ENCODE measurements around the gene ARL5C. TPM values are rescaled to one million over a fixed set of nuclear protein-coding genes. Genes with fewer than 3 reads are reported as not detected.
A peak's percentile ranks its signal among the peaks of the same experiment; 100 is the strongest.

ARL5C gene
- total and polyA plus RNA-seq, 4 experiments from 2014 or later, result not detected

DNA sequence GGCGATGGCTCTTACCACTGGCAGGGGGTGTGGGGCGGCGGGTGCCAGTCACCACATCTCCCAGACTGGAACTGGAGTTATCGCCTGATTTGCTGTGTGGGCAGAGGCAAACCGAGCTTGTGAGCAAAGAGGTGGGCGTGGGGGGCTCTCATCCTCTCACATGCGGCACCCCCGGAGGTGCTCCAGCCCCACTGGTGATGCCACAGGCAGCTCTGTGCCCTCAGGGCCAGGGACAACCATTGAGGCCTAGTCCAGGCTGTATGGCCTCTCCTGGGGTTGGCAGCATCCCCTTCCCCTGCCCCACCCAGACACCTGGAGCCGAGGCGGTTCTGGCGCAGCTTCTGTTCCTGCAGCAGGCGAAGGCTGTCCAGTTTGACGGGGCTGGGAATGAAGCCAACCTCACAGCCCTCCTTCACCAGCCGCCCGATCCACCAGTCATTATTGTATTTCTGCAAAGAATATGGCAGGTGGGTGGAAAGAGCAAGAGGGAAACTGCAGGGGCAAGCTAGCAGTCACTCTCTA is 20.6 kb upstream of the ARL5C start:
- CTCF ChIA-PET (ENCODE audit: partially characterized antibody), result interaction anchor here (0.7 to 1.7 kb wide), 6 partner anchors 8 to 22 kb away, joined by 3 to 10 read pairs (median 4); no protein-coding TSS in a partner anchor
- Histone ChIP-seq H3K27ac (ENCODE audit: low read depth, low read length) (no peak overlapping the region), H3K27me3 (ENCODE audit: insufficient read depth, low read length) (no peaks in the 10 kb centered on the region), H3K9me3 (ENCODE audit: control insufficient read depth in 1 of 2, low read length in 2 of 2) (no peaks in the 10 kb centered on the region), H3K4me3 (ENCODE audit: low read length in 2 of 2) (no peak overlapping the region), H3K36me3 (ENCODE audit: insufficient read depth, low read length) (peaks cover 33% of the 10 kb centered on the region), H3K4me1 (ENCODE audit: insufficient read depth, low read length) (no peaks in the 10 kb centered on the region)
- Mint-ChIP-seq H3K27ac (no peak overlapping the region), H3K27me3 (no peaks in the 10 kb centered on the region), H3K36me3 (peaks cover 13 to 40% of the 10 kb centered on the region in 2 donors), H3K9me3 (no peaks in the 10 kb centered on the region), H3K4me1 (no peaks in the 10 kb centered on the region), H3K4me3 (no peak overlapping the region)
- intact Hi-C loops (cut with micrococcal nuclease), result no loop called here
- POLR2A ChIA-PET (ENCODE audit: partially characterized antibody), result no interaction called here
- no peak for DNase-seq

DNA sequence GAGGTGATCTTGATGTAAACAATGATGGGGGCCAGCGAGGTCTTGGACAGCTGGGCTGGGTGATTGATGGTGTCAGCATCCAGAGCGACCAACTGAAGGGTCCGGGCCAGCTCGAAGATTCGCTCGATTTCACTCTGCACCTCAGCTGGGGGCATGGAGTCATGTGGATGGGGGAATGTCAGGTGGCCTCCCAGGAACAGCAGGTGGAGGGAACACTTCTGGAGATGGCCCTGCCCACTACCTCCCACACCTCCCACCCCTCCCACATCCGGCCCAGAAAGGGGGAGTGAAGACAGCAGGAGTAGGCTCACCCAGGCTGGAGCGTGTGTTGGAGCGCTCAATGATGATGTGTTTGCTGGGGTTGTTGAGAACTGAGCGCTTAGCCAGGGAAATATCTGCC is 17.8 kb upstream of the ARL5C start:
- Histone ChIP-seq H3K4me3 (ENCODE audit: low read length in 2 of 2) (no peak overlapping the region), H3K27me3 (ENCODE audit: insufficient read depth, low read length) (no peaks in the 10 kb centered on the region), H3K9me3 (ENCODE audit: control insufficient read depth in 1 of 2, low read length in 2 of 2) (no peaks in the 10 kb centered on the region), H3K36me3 (ENCODE audit: insufficient read depth, low read length) (peaks cover 33% of the 10 kb centered on the region), H3K27ac (ENCODE audit: low read depth, low read length) (no peak overlapping the region), H3K4me1 (ENCODE audit: insufficient read depth, low read length) (no peaks in the 10 kb centered on the region)
- intact Hi-C loops (cut with micrococcal nuclease), result no loop called here
- no peaks in the 10 kb centered on the region for H3K9me3 Mint-ChIP-seq
- POLR2A ChIA-PET (ENCODE audit: partially characterized antibody), result interaction anchor here (1.0 kb wide), 1 partner anchor 11 kb away, joined by 4 read pairs; no protein-coding TSS in a partner anchor
- H3K4me3 Mint-ChIP-seq, result no peak overlapping the region
- no peak for DNase-seq
- H3K27ac Mint-ChIP-seq, result no peak overlapping the region
- H3K27me3 Mint-ChIP-seq, result no peaks in the 10 kb centered on the region
- H3K4me1 Mint-ChIP-seq, result no peaks in the 10 kb centered on the region
- peaks cover 13 to 39% of the 10 kb centered on the region in 2 donors for H3K36me3 Mint-ChIP-seq
- CTCF ChIA-PET (ENCODE audit: partially characterized antibody), result interaction anchor here (0.8 to 2.1 kb wide), 4 partner anchors 9 to 53 kb away, joined by 3 to 14 read pairs (median 4); no protein-coding TSS in a partner anchor

DNA sequence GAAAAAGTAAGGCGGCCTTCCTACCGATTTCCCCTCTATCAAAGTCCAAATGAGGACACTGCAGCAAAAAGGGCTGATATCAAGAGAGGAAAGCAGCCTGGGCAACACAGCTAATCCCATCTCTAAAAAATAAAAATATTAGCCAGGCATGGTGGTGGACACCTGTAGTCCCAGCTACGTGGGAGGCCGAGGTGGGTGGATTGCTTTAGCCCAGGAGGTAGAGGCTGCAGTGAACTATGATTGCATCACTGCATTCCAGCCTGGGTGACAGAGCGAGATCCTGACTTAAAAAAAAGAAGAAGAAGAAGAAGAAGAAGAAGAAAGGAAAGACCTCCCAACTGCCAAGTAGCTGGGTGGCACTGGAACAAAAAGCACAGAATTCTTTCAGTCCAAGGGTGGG is 17.1 kb upstream of the ARL5C start:
- Mint-ChIP-seq H3K4me3 (no peak overlapping the region), H3K4me1 (no peaks in the 10 kb centered on the region), H3K36me3 (peaks cover 14 to 42% of the 10 kb centered on the region in 2 donors), H3K9me3 (no peaks in the 10 kb centered on the region), H3K27ac (peak overlapping the region in 1 of 7 donors; percentile 15), H3K27me3 (no peaks in the 10 kb centered on the region)
- Histone ChIP-seq H3K27ac (ENCODE audit: low read depth, low read length) (no peak overlapping the region), H3K4me1 (ENCODE audit: insufficient read depth, low read length) (no peaks in the 10 kb centered on the region), H3K36me3 (ENCODE audit: insufficient read depth, low read length) (peaks cover 33% of the 10 kb centered on the region), H3K4me3 (ENCODE audit: low read length in 2 of 2) (no peak overlapping the region), H3K9me3 (ENCODE audit: control insufficient read depth in 1 of 2, low read length in 2 of 2) (no peaks in the 10 kb centered on the region), H3K27me3 (ENCODE audit: insufficient read depth, low read length) (no peaks in the 10 kb centered on the region)
- CTCF ChIA-PET (ENCODE audit: partially characterized antibody), result interaction anchor here (1.1 to 2.1 kb wide), 3 partner anchors 8 to 53 kb away, joined by 3 to 14 read pairs (median 6); no protein-coding TSS in a partner anchor
- no peak for DNase-seq
- intact Hi-C loops (cut with micrococcal nuclease), result no loop called here
- POLR2A ChIA-PET (ENCODE audit: partially characterized antibody), result interaction anchor here (0.9 to 1.0 kb wide), 2 partner anchors 10 to 17 kb away, joined by 4 to 6 read pairs; partner anchors contain the start of gene RPL19

DNA sequence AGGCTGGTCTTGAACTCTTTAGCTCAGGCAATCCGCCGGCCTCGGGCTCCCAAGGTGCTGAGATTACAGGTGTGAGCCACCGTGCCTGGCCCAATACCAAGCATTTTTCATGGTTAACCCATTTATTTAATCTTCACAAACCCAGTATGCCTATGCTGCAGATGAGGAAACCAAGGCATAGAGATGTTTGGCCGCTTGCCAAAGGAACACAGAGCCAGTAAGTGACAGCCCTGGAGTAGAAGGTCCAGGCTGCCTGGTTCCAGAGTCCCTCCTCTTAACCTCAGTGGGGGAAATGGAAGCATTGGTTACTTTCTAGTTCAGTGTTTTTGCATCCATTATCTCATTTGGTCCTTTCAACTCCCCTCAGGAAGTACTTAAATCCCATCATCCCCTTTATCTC is 15.3 kb upstream of the ARL5C start:
- H3K9me3 Mint-ChIP-seq, result no peaks in the 10 kb centered on the region
- ChIA-PET POLR2A (ENCODE audit: partially characterized antibody) (no interaction called here), CTCF (ENCODE audit: partially characterized antibody) (interaction anchor here (1.4 to 2.2 kb wide), 2 partner anchors 16 to 198 kb away, joined by 4 to 8 read pairs; no protein-coding TSS in a partner anchor)
- Histone ChIP-seq H3K27ac (ENCODE audit: low read depth, low read length) (no peak overlapping the region), H3K4me3 (ENCODE audit: low read length in 2 of 2) (no peak overlapping the region), H3K4me1 (ENCODE audit: insufficient read depth, low read length) (no peaks in the 10 kb centered on the region), H3K27me3 (ENCODE audit: insufficient read depth, low read length) (no peaks in the 10 kb centered on the region), H3K9me3 (ENCODE audit: control insufficient read depth in 1 of 2, low read length in 2 of 2) (no peaks in the 10 kb centered on the region), H3K36me3 (ENCODE audit: insufficient read depth, low read length) (peaks cover 20% of the 10 kb centered on the region)
- DNase-seq, result no peak
- no peak overlapping the region for H3K27ac Mint-ChIP-seq
- no peaks in the 10 kb centered on the region for H3K4me1 Mint-ChIP-seq
- H3K36me3 Mint-ChIP-seq, result peaks cover 25 to 50% of the 10 kb centered on the region in 2 donors
- H3K4me3 Mint-ChIP-seq, result no peak overlapping the region
- no peaks in the 10 kb centered on the region for H3K27me3 Mint-ChIP-seq
- intact Hi-C loops (cut with micrococcal nuclease), result no loop called here

DNA sequence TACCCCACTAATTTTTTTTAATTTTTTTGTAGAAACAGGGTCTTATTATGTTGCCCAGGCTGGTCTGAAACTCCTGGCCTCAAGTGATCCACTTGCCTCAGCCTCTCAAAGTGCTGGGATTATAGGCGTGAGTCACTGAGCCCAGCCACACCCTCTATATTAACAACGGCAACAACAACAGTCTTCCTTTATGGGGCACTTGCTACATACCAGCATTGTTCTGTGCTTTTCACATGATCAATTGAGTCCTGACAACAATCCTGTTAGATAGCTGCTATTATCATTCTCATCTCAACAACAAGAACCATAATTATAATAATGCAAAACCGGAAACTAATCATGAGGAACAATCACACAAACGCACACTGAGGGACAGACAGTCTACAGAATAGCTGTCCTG is 12.6 kb upstream of the ARL5C start:
- Mint-ChIP-seq H3K27me3 (no peaks in the 10 kb centered on the region), H3K36me3 (peaks cover 22 to 42% of the 10 kb centered on the region in 2 donors), H3K4me3 (no peak overlapping the region), H3K4me1 (peaks cover 2 to 11% (median 3%) of the 10 kb centered on the region in 4 donors), H3K9me3 (no peaks in the 10 kb centered on the region), H3K27ac (no peak overlapping the region)
- Histone ChIP-seq H3K4me3 (ENCODE audit: low read length in 2 of 2) (no peak overlapping the region), H3K4me1 (ENCODE audit: insufficient read depth, low read length) (no peaks in the 10 kb centered on the region), H3K27me3 (ENCODE audit: insufficient read depth, low read length) (no peaks in the 10 kb centered on the region), H3K36me3 (ENCODE audit: insufficient read depth, low read length) (peaks cover 8% of the 10 kb centered on the region), H3K9me3 (ENCODE audit: control insufficient read depth in 1 of 2, low read length in 2 of 2) (no peaks in the 10 kb centered on the region), H3K27ac (ENCODE audit: low read depth, low read length) (no peak overlapping the region)
- DNase-seq, result no peak
- POLR2A ChIA-PET (ENCODE audit: partially characterized antibody), result no interaction called here
- CTCF ChIA-PET (ENCODE audit: partially characterized antibody), result interaction anchor here (1.2 to 6.9 kb wide), 4 partner anchors 8 to 195 kb away, joined by 3 to 153 read pairs (median 58); partner anchors contain the start of gene ARL5C
- intact Hi-C loops (cut with micrococcal nuclease), result no loop called here

DNA sequence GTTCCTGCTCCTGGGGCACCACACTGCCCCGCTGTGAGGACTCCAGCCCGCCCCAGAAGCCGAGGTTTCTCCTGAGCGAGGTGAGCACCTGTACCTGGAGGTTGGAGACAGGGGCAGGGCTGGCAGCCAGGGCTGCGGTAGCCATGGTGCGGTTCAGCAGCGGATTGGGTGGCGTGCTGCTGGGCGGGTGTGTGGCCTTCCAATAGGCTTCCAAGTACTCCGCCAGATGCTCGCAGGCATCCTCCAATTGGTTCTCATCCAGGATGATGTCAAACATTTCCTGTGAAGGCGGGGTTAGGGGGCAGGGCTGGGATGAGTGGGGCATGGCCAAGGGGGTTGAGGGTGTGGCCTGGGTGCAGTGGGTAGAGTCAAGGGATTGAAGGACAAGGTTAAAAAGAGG is 11.3 kb upstream of the ARL5C start:
- Mint-ChIP-seq H3K9me3 (no peaks in the 10 kb centered on the region), H3K27me3 (no peaks in the 10 kb centered on the region), H3K27ac (peak overlapping the region in 1 of 7 donors; percentile 29), H3K4me3 (no peak overlapping the region), H3K36me3 (peaks cover 13 to 33% of the 10 kb centered on the region in 2 donors), H3K4me1 (peaks cover 2 to 24% (median 7%) of the 10 kb centered on the region in 4 donors)
- Histone ChIP-seq H3K36me3 (ENCODE audit: insufficient read depth, low read length) (no peaks in the 10 kb centered on the region), H3K27me3 (ENCODE audit: insufficient read depth, low read length) (no peaks in the 10 kb centered on the region), H3K4me3 (ENCODE audit: low read length in 2 of 2) (no peak overlapping the region), H3K27ac (ENCODE audit: low read depth, low read length) (no peak overlapping the region), H3K4me1 (ENCODE audit: insufficient read depth, low read length) (no peaks in the 10 kb centered on the region), H3K9me3 (ENCODE audit: control insufficient read depth in 1 of 2, low read length in 2 of 2) (no peaks in the 10 kb centered on the region)
- POLR2A ChIA-PET (ENCODE audit: partially characterized antibody), result no interaction called here
- intact Hi-C loops (cut with micrococcal nuclease), result no loop called here
- no peak for DNase-seq
- CTCF ChIA-PET (ENCODE audit: partially characterized antibody), result interaction anchor here (1.4 to 6.9 kb wide), 3 partner anchors 13 to 194 kb away, joined by 3 to 153 read pairs (median 106); partner anchors contain the start of gene ARL5C

DNA sequence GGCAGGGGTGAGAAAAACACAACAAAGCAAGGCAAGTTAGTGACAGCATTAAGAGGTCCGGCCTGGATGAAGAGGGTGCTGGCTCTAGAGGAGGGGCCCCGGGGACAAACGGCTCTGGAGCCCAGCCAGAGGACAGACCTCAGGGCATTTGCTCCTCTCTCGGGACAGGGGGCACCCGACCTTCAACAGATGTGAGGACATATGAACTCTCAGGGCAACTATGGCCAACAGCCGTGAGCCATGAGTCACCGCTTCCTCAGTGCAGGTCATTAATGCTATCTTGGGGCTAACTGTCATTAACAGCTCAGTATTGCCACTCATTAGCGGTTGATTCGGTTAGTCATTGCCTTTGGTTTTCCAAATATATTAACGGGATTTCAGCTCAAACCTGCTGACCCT is 9.7 kb upstream of the ARL5C start:
- Mint-ChIP-seq H3K4me3 (no peak overlapping the region), H3K27ac (no peak overlapping the region), H3K9me3 (no peaks in the 10 kb centered on the region), H3K36me3 (peaks cover 13 to 31% of the 10 kb centered on the region in 2 donors), H3K27me3 (no peaks in the 10 kb centered on the region), H3K4me1 (peaks cover 5 to 24% (median 10%) of the 10 kb centered on the region in 4 donors)
- H3K27me3 ChIP-seq (ENCODE audit: insufficient read depth, low read length), result no peaks in the 10 kb centered on the region
- ChIA-PET POLR2A (ENCODE audit: partially characterized antibody) (interaction anchor here (0.5 to 2.1 kb wide), 4 partner anchors 20 to 193 kb away, joined by 3 to 17 read pairs (median 8); no protein-coding TSS in a partner anchor), CTCF (ENCODE audit: partially characterized antibody) (interaction anchor here (1.0 to 6.9 kb wide), 13 partner anchors 11 to 260 kb away, joined by 3 to 153 read pairs (median 10); partner anchors contain the start of genes ARL5C and LASP1NB)
- intact Hi-C loops (cut with micrococcal nuclease), result loop anchor here (1.0 kb wide), 2 partner anchors 106 to 192 kb away; no protein-coding TSS in a partner anchor
- H3K27ac ChIP-seq (ENCODE audit: low read depth, low read length), result no peak overlapping the region
- no peak for DNase-seq
- no peak overlapping the region for H3K4me3 ChIP-seq (ENCODE audit: low read length in 2 of 2)
- no peaks in the 10 kb centered on the region for H3K9me3 ChIP-seq (ENCODE audit: control insufficient read depth in 1 of 2, low read length in 2 of 2)
- no peaks in the 10 kb centered on the region for H3K36me3 ChIP-seq (ENCODE audit: insufficient read depth, low read length)
- no peaks in the 10 kb centered on the region for H3K4me1 ChIP-seq (ENCODE audit: insufficient read depth, low read length)

Data from CD4-positive, alpha-beta memory T cell (primary cell).